PFSK-1 (cell line): ENCODE results near the gene KCNK10.

Experiments
- FOXP2 ChIP-seq: optimal IDR thresholded peaks from 2 replicates; pipeline ENCODE3; 2011; ENCODE audit warnings: borderline replicate concordance, control low read depth, inconsistent platforms; ENCODE audit not compliant: insufficient read depth; ENCODE audit errors: extremely low read length, extremely low read depth
- POLR2AphosphoS5 ChIP-seq: IDR thresholded peaks from 2 replicates; pipeline ENCODE4 v1.6.1; 2012; ENCODE audit warnings: low read depth, mild to moderate bottlenecking, control low read depth, low read length, moderate library complexity
- REST ChIP-seq, 2 experiments: IDR thresholded peaks; 2 replicates each; pipeline versions ENCODE4 v1.6.1 to v1.8.0; 2011 to 2012; ENCODE audit warnings: low read depth in 2 of 2, low read length in 2 of 2, control low read depth in 1 of 2, inconsistent platforms in 1 of 2, mild to moderate bottlenecking in 1 of 2, moderate library complexity in 1 of 2; ENCODE audit not compliant: insufficient read depth in 1 of 2
- SIN3A ChIP-seq: IDR thresholded peaks from 2 replicates; pipeline ENCODE4 v1.6.1; 2012; ENCODE audit warnings: mild to moderate bottlenecking, low read length, moderate library complexity, borderline replicate concordance; ENCODE audit not compliant: insufficient read depth
- TAF1 ChIP-seq: IDR thresholded peaks from 2 replicates; pipeline ENCODE4 v1.6.1; 2012; ENCODE audit warnings: low read length, control low read depth, borderline replicate concordance; ENCODE audit not compliant: insufficient read depth

Gene KCNK10

GRCh38 chr14:88191605-88192004 is 131.5 kb downstream of the KCNK10 start:
- TF ChIP-seq TAF1 = no peak
- TF ChIP-seq REST (IDR thresholded peaks at IDR 0.05; ENCODE audit: insufficient read depth in 1 of 2, low read depth in 2 of 2, low read length in 2 of 2) = no peak
- TF ChIP-seq FOXP2 = no peak
- TF ChIP-seq POLR2AphosphoS5 = no peak
- TF ChIP-seq SIN3A = no peak

- TF ChIP-seq REST (IDR thresholded peaks at IDR 0.05; ENCODE audit: insufficient read depth in 1 of 2, low read depth in 2 of 2, low read length in 2 of 2) (no peak), TAF1 (no peak), POLR2AphosphoS5 (no peak), FOXP2 (no peak), SIN3A (no peak)
Measured at GRCh38 chr14:88189417-88190191, 133.5 kb downstream of the KCNK10 start.

- TF ChIP-seq TAF1 (no peak), FOXP2 (no peak)
Measured at GRCh38 chr14:88188745-88189416, 134.2 kb downstream of the KCNK10 start.

GRCh38 chr14:88185843-88186242 is 137.2 kb downstream of the KCNK10 start:
- TF ChIP-seq TAF1 (no peak), REST (IDR thresholded peaks at IDR 0.05; ENCODE audit: insufficient read depth in 1 of 2, low read depth in 2 of 2, low read length in 2 of 2) (no peak), FOXP2 (no peak), POLR2AphosphoS5 (no peak), SIN3A (no peak)

GRCh38 chr14:88184956-88185355 is 138.1 kb downstream of the KCNK10 start:
- TF ChIP-seq TAF1 = no peak
- TF ChIP-seq FOXP2 = no peak
- no peak for TF ChIP-seq REST (IDR thresholded peaks at IDR 0.05; ENCODE audit: insufficient read depth in 1 of 2, low read depth in 2 of 2, low read length in 2 of 2)
- TF ChIP-seq POLR2AphosphoS5 = no peak
- TF ChIP-seq SIN3A = no peak
